Astrocyte (in vitro differentiated cells and primary cell): ENCODE measurements around the gene COQ6.

ENCODE experiments used
- CTCF ChIP-seq: IDR thresholded peaks from 2 replicates; pipeline ENCODE4 v1.5.1; 2011; ENCODE audit warnings: low read depth, mild to moderate bottlenecking, inconsistent platforms, low read length, moderate library complexity; ENCODE audit not compliant: insufficient read depth
- EZH2 ChIP-seq: IDR thresholded peaks from 2 replicates; pipeline ENCODE4 v1.6.1; 2012; ENCODE audit warnings: mild to moderate bottlenecking, low read length, inconsistent platforms; ENCODE audit not compliant: insufficient read depth

- no peak for TF ChIP-seq CTCF
- no peak for TF ChIP-seq EZH2
Measured at GRCh38 chr14:73936548-73936947, 13.6 kb upstream of the COQ6 start.
